HEK293 (cell line): ENCODE data around the gene TRAF3IP1.

Source experiments
- CTCF ChIA-PET: fragments of 350-600 bp; formaldehyde crosslinking; extraction: SDS; loops from one replicate; lab custom pipeline; 2021; ENCODE audit warnings: antibody characterized with exemption; lab: Yijun Ruan, JAX
- POLR2A ChIA-PET: fragments of 300-600 bp; formaldehyde crosslinking; extraction: SDS; loops from one replicate; lab custom pipeline; 2020; ENCODE audit warnings: antibody characterized with exemption, inconsistent platforms; lab: Yijun Ruan, JAX
- H3K27ac ChIP-seq: fragments of 200-500 bp; sonication (Bioruptor generic); 2 replicates; pipeline ENCODE4 v1.5.1; 2014; ENCODE audit warnings: low read depth, low read length, control low read depth, inconsistent platforms; ENCODE audit errors: extremely low read depth
- H3K36me3 ChIP-seq, 2 experiments: fragments of 200-500 bp in 1 of 2; sonication (Bioruptor generic) in 1 of 2; 1 replicate in 1 of 2; 2 replicates in 1 of 2; pipeline ENCODE4 v1.5.1; 2014 to 2017; ENCODE audit warnings: inconsistent platforms in 2 of 2, low read length in 2 of 2; ENCODE audit not compliant: control insufficient read depth in 2 of 2, insufficient read depth in 1 of 2
- H3K4me1 ChIP-seq: fragments of 200-500 bp; sonication (Bioruptor generic); 2 replicates; pipeline ENCODE4 v1.5.1; 2014; ENCODE audit warnings: mild to moderate bottlenecking, low read length, inconsistent platforms; ENCODE audit not compliant: control insufficient read depth, insufficient read depth
- H3K4me3 ChIP-seq: 2 replicates; pipeline ENCODE4 v1.5.1; 2011; ENCODE audit warnings: low read depth, mild to moderate bottlenecking, control low read depth, low read length, moderate library complexity
- H3K9me3 ChIP-seq: fragments of 200-500 bp; sonication (Bioruptor generic); 2 replicates; pipeline ENCODE4 v1.5.1; 2014; ENCODE audit warnings: low read depth, low read length, inconsistent platforms; ENCODE audit not compliant: control insufficient read depth, insufficient read depth
- BCL11A ChIP-seq: fragments of 450-650 bp; formaldehyde crosslinking; IDR thresholded peaks from 2 replicates; pipeline ENCODE4 v1.5.1; 2016; ENCODE audit warnings: low read depth, missing biosample characterization, missing genetic modification characterization
- EGR2 ChIP-seq: fragments of 450-650 bp; formaldehyde crosslinking; IDR thresholded peaks from 2 replicates; pipeline ENCODE4 v1.5.1; 2016; ENCODE audit warnings: low read depth, missing biosample characterization, missing genetic modification characterization
- ELK4 ChIP-seq: IDR thresholded peaks from 2 replicates; pipeline ENCODE4 v1.6.1; 2011; ENCODE audit warnings: mild to moderate bottlenecking, low read depth, low read length, borderline replicate concordance
- KLF10 ChIP-seq: fragments of 450-650 bp; IDR thresholded peaks from 2 replicates; pipeline ENCODE4 v1.5.1; 2018; ENCODE audit warnings: missing biosample characterization, mild to moderate bottlenecking, missing genetic modification characterization
- KLF17 ChIP-seq: fragments of 450-650 bp; formaldehyde crosslinking; IDR thresholded peaks from 2 replicates; pipeline ENCODE4 v1.5.1; 2016; ENCODE audit warnings: missing biosample characterization, missing genetic modification characterization
- KLF9 ChIP-seq: fragments of 450-650 bp; formaldehyde crosslinking; IDR thresholded peaks from 2 replicates; pipeline ENCODE4 v1.5.1; 2016; ENCODE audit warnings: missing biosample characterization, missing genetic modification characterization, low read depth
- PRDM10 ChIP-seq: fragments of 450-650 bp; formaldehyde crosslinking; IDR thresholded peaks from 2 replicates; pipeline ENCODE4 v1.5.1; 2016; ENCODE audit warnings: missing biosample characterization, missing genetic modification characterization
- SCRT2 ChIP-seq: fragments of 450-650 bp; formaldehyde crosslinking; IDR thresholded peaks from 2 replicates; pipeline ENCODE4 v1.5.1; 2016; ENCODE audit warnings: missing biosample characterization, missing genetic modification characterization
- SP2 ChIP-seq: fragments of 450-650 bp; formaldehyde crosslinking; IDR thresholded peaks from 2 replicates; pipeline ENCODE4 v1.5.1; 2016; ENCODE audit warnings: missing biosample characterization, missing genetic modification characterization
- SP3 ChIP-seq: fragments of 450-650 bp; formaldehyde crosslinking; IDR thresholded peaks from 2 replicates; pipeline ENCODE4 v1.5.1; 2016; ENCODE audit warnings: missing biosample characterization, missing genetic modification characterization
- TCF7L2 ChIP-seq: IDR thresholded peaks from 2 replicates; pipeline ENCODE4 v1.6.1; 2011; ENCODE audit warnings: low read depth, mild to moderate bottlenecking, inconsistent platforms, low read length, moderate library complexity, borderline replicate concordance
- YY1 ChIP-seq: fragments of 450-650 bp; formaldehyde crosslinking; IDR thresholded peaks from 2 replicates; pipeline ENCODE4 v1.5.1; 2018; ENCODE audit warnings: missing biosample characterization, missing genetic modification characterization
- YY2 ChIP-seq: fragments of 450-650 bp; formaldehyde crosslinking; IDR thresholded peaks from 2 replicates; pipeline ENCODE4 v1.5.1; 2016; ENCODE audit warnings: missing biosample characterization, missing genetic modification characterization
- ZBTB1 ChIP-seq: fragments of 450-650 bp; formaldehyde crosslinking; IDR thresholded peaks from 2 replicates; pipeline ENCODE4 v1.5.1; 2016; ENCODE audit warnings: missing biosample characterization, missing genetic modification characterization
- ZBTB11 ChIP-seq: fragments of 450-650 bp; formaldehyde crosslinking; conservative IDR thresholded peaks from 2 replicates; pipeline ENCODE4 v1.5.1; 2016; ENCODE audit warnings: low read depth, missing biosample characterization, missing genetic modification characterization
- ZBTB17 ChIP-seq: fragments of 450-650 bp; formaldehyde crosslinking; IDR thresholded peaks from 2 replicates; pipeline ENCODE4 v1.5.1; 2016; ENCODE audit warnings: missing biosample characterization, missing genetic modification characterization
- ZBTB20 ChIP-seq: fragments of 450-650 bp; formaldehyde crosslinking; IDR thresholded peaks from 2 replicates; pipeline ENCODE4 v1.5.1; 2016; ENCODE audit warnings: missing biosample characterization, missing genetic modification characterization
- ZBTB8A ChIP-seq: fragments of 450-650 bp; formaldehyde crosslinking; IDR thresholded peaks from 2 replicates; pipeline ENCODE4 v1.5.1; 2016; ENCODE audit warnings: missing biosample characterization, missing genetic modification characterization
- ZNF335 ChIP-seq: fragments of 450-650 bp; formaldehyde crosslinking; conservative IDR thresholded peaks from 2 replicates; pipeline ENCODE4 v1.5.1; 2016; ENCODE audit warnings: missing biosample characterization, missing genetic modification characterization
- ZNF549 ChIP-seq: fragments of 450-650 bp; IDR thresholded peaks from 2 replicates; pipeline ENCODE4 v1.5.1; 2018; ENCODE audit warnings: missing biosample characterization, missing genetic modification characterization, mild to moderate bottlenecking, inconsistent platforms, moderate library complexity
- ZNF558 ChIP-seq: fragments of 450-650 bp; formaldehyde crosslinking; IDR thresholded peaks from 2 replicates; pipeline ENCODE4 v1.5.1; 2016; ENCODE audit warnings: missing biosample characterization, missing genetic modification characterization
- ZNF629 ChIP-seq: fragments of 450-650 bp; formaldehyde crosslinking; IDR thresholded peaks from 2 replicates; pipeline ENCODE4 v1.5.1; 2017; ENCODE audit warnings: missing biosample characterization, missing genetic modification characterization
- ZNF791 ChIP-seq: fragments of 450-650 bp; formaldehyde crosslinking; IDR thresholded peaks from 2 replicates; pipeline ENCODE4 v1.5.1; 2016; ENCODE audit warnings: missing biosample characterization, missing genetic modification characterization
- ZSCAN23 ChIP-seq: fragments of 450-650 bp; formaldehyde crosslinking; IDR thresholded peaks from 2 replicates; pipeline ENCODE4 v1.5.1; 2016; ENCODE audit warnings: missing biosample characterization, missing genetic modification characterization
- ZSCAN30 ChIP-seq: fragments of 450-650 bp; IDR thresholded peaks from 2 replicates; pipeline ENCODE4 v1.5.1; 2018; ENCODE audit warnings: missing biosample characterization, mild to moderate bottlenecking, missing genetic modification characterization, moderate library complexity
- ZXDB ChIP-seq: fragments of 450-650 bp; formaldehyde crosslinking; IDR thresholded peaks from 2 replicates; pipeline ENCODE4 v1.5.1; 2016; ENCODE audit warnings: missing biosample characterization, missing genetic modification characterization
- TF ChIP-seq, protein P1 (sequence below): fragments of 450-650 bp; formaldehyde crosslinking; IDR thresholded peaks from 2 replicates; pipeline ENCODE4 v1.5.1; 2017; ENCODE audit warnings: missing biosample characterization, missing genetic modification characterization

The TRAF3IP1 gene

DNA sequence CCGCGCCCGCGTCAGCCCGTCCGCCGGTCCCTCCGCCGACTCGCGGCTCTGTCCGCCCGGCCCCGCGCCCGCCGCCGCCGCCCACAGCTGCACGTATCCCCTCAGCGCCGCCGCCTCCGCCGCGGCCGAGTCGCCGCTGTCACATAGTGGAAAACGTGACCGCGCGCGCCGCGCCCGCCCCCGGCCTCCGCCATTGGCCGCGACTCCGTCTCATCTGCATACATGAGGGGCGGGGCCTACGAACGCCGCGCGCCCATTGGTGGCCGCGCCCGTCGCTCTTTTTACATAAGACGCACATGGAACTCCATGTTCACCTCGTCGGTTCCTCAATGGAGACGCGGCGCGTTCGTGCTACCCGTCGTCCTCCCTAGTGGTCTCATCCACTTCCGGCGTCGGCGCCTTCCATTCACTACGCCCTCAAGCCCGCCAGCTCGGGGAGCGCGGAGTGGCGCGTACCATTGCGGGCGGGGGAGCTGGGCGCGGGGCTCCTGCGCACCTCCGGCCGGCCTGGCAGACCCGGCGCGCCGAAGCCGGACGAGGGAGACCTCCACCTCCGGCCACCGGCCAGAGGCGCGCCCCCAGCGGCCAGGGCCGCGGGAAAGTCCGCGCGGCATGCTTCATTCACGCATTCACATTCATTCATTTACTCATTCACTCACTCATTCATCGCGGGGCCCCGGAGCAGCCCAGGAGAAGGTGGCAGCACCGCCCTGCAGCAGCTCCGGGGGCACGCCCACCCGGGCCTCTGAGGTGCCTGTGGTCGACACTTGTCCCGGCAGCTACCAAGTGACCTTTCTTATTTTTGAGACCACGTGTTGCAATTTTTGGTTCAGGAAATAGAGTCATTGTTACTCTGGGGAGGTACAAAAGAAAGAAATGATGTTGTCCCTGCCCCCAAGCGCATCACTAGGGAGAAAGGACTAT lies 31.4 kb upstream of the TRAF3IP1 start:
- Histone ChIP-seq H3K4me1 (peaks cover 16% of the 10 kb centered on the region), H3K36me3 (no peaks in the 10 kb centered on the region), H3K27ac (peak overlapping the region; percentile 46; the same call in 1 of the 2 replicates), H3K9me3 (no peaks in the 10 kb centered on the region), H3K4me3 (peak overlapping the region; percentile 74)
- POLR2A ChIA-PET: interaction anchor here (0.8 kb wide), 1 partner anchor 25 kb away, joined by 3 read pairs; no protein-coding TSS in a partner anchor
- CTCF ChIA-PET: interaction anchor here (0.6 to 3.2 kb wide), 4 partner anchors 11 to 227 kb away, joined by 3 to 11 read pairs (median 5); no protein-coding TSS in a partner anchor
- TF ChIP-seq ELK4 (peak; percentile 84; the same call in 1 of the 2 replicates), YY2 (tag by site-specific recombination) (no peak), SP2 (tag by site-specific recombination) (peak; percentile 82), ZSCAN23 (tag by site-specific recombination) (no peak), ZXDB (tag by site-specific recombination) (0 out of 2 replicates have a peak, but pooled peaks have one; percentile 30), KLF9 (tag by site-specific recombination) (peak; percentile 87), ZBTB1 (tag by site-specific recombination) (no peak), KLF10 (tag by site-specific recombination) (peak; percentile 52; the same call in 1 of the 2 replicates), ZBTB11 (tag by site-specific recombination) (peak; percentile 50; the same call in 1 of the 2 replicates), SCRT2 (peak; percentile 38; the same call in 1 of the 2 replicates), ZNF549 (tag by site-specific recombination) (no peak), BCL11A (tag by site-specific recombination) (no peak), EGR2 (tag by site-specific recombination) (no peak), SP3 (tag by site-specific recombination) (peak; percentile 72), ZNF335 (tag by site-specific recombination) (peak; percentile 65), ZNF629 (tag by site-specific recombination) (peak; percentile 43), ZBTB20 (peak; percentile 64; the same call in 1 of the 2 replicates), ZNF791 (tag by site-specific recombination) (no peak), ZBTB8A (peak; percentile 80), ZNF558 (tag by site-specific recombination) (no peak), TCF7L2 (peak; percentile 75; the same call in 1 of the 2 replicates), YY1 (tag by site-specific recombination) (peak; percentile 35; the same call in 1 of the 2 replicates), PRDM10 (peak; percentile 98), KLF17 (tag by site-specific recombination) (0 out of 2 replicates have a peak, but pooled peaks have one; percentile 32), ZSCAN30 (tag by site-specific recombination) (peak; percentile 75), ZBTB17 (tag by site-specific recombination) (peak; percentile 18; the same call in 1 of the 2 replicates)
- TF ChIP-seq, protein P1, sequence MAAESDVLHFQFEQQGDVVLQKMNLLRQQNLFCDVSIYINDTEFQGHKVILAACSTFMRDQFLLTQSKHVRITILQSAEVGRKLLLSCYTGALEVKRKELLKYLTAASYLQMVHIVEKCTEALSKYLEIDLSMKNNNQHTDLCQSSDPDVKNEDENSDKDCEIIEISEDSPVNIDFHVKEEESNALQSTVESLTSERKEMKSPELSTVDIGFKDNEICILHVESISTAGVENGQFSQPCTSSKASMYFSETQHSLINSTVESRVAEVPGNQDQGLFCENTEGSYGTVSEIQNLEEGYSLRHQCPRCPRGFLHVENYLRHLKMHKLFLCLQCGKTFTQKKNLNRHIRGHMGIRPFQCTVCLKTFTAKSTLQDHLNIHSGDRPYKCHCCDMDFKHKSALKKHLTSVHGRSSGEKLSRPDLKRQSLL (tag by site-specific recombination): peak; percentile 40; the same call in 1 of the 2 replicates
